WTC11 (cell line): Measurements from ENCODE around the gene CD59. TPM values are rescaled to one million over a fixed set of nuclear protein-coding genes. Genes with fewer than 3 reads are reported as not detected.

ENCODE experiments used
- ATAC-seq: fragments of 200-7000 bp; cut with Tn5 transposase; 2 replicates; pipeline ENCODE4 v1.10.0; 2021; ENCODE audit warnings: mild to moderate bottlenecking, moderate library complexity
- CTCF ChIA-PET: fragments of 300-600 bp; sonication (Branson Sonifier 250); formaldehyde crosslinking; loops from one replicate; lab custom pipeline; 2021; ENCODE audit warnings: antibody characterized with exemption; lab: Charles Lee
- POLR2A ChIA-PET: fragments of 350-600 bp; sonication (Branson Sonifier 250); formaldehyde crosslinking; loops from one replicate; lab custom pipeline; 2021; ENCODE audit warnings: antibody characterized with exemption; lab: Charles Lee
- DNase-seq: peaks from one replicate; pipeline ENCODE4 v3.0.0; 2021; ENCODE audit warnings: low spot score
- H3K27ac Mint-ChIP-seq: 2 replicates; pipeline ENCODE4 v1.8.0; 2021; ENCODE audit warnings: mixed read lengths
- H3K27me3 Mint-ChIP-seq: 2 replicates; pipeline ENCODE4 v1.8.0; 2021; ENCODE audit warnings: low read depth, mild to moderate bottlenecking, moderate library complexity, mixed read lengths
- H3K36me3 Mint-ChIP-seq: 2 replicates; pipeline ENCODE4 v1.8.0; 2021; ENCODE audit warnings: mixed read lengths
- H3K4me1 Mint-ChIP-seq: 2 replicates; pipeline ENCODE4 v1.8.0; 2022; ENCODE audit warnings: mixed read lengths
- H3K4me3 Mint-ChIP-seq: 2 replicates; pipeline ENCODE4 v1.8.0; 2021; ENCODE audit warnings: mild to moderate bottlenecking, moderate library complexity, mixed read lengths
- H3K9me3 Mint-ChIP-seq: 2 replicates; pipeline ENCODE4 v1.8.0; 2021; ENCODE audit warnings: mixed read lengths
- CBFB ChIP-seq: sonication (generic); formaldehyde crosslinking; IDR thresholded peaks from 2 replicates; pipeline ENCODE4 v1.8.1; 2022; ENCODE audit warnings: mild to moderate bottlenecking, low read depth, missing genetic modification reagents
- CREM ChIP-seq: sonication (generic); formaldehyde crosslinking; IDR thresholded peaks from 2 replicates; pipeline ENCODE4 v1.8.1; 2022; ENCODE audit warnings: mild to moderate bottlenecking, missing genetic modification reagents, moderate library complexity
- E2F5 ChIP-seq: sonication (generic); formaldehyde crosslinking; IDR thresholded peaks from 2 replicates; pipeline ENCODE4 v1.8.1; 2022; ENCODE audit warnings: mild to moderate bottlenecking, moderate library complexity, missing genetic modification reagents
- ELF4 ChIP-seq: sonication (generic); formaldehyde crosslinking; IDR thresholded peaks from 2 replicates; pipeline ENCODE4 v1.8.1; 2022; ENCODE audit warnings: low read depth, mild to moderate bottlenecking, moderate library complexity, missing genetic modification reagents
- ERG ChIP-seq: fragments of 250-450 bp; sonication (Bioruptor Pico); IDR thresholded peaks from 2 replicates; pipeline ENCODE4 v1.8.0; 2021; ENCODE audit warnings: mild to moderate bottlenecking
- ETV6 ChIP-seq: sonication (generic); formaldehyde crosslinking; IDR thresholded peaks from 2 replicates; pipeline ENCODE4 v1.8.1; 2022; ENCODE audit warnings: mild to moderate bottlenecking, missing genetic modification reagents
- FOXK1 ChIP-seq: sonication (generic); formaldehyde crosslinking; IDR thresholded peaks from 2 replicates; pipeline ENCODE4 v1.8.0; 2022; ENCODE audit warnings: mild to moderate bottlenecking, moderate library complexity, missing genetic modification reagents
- NFE2L1 ChIP-seq: sonication (generic); formaldehyde crosslinking; IDR thresholded peaks from 2 replicates; pipeline ENCODE4 v1.8.1; 2023; ENCODE audit warnings: missing genetic modification reagents
- NR3C1 ChIP-seq: sonication (generic); formaldehyde crosslinking; conservative IDR thresholded peaks from 2 replicates; pipeline ENCODE4 v1.8.1; 2023; ENCODE audit warnings: low read depth, mild to moderate bottlenecking, missing genetic modification reagents
- RELA ChIP-seq: sonication (generic); formaldehyde crosslinking; IDR thresholded peaks from 2 replicates; pipeline ENCODE4 v1.8.1; 2022; ENCODE audit warnings: missing genetic modification reagents, mild to moderate bottlenecking, borderline replicate concordance
- SMAD3 ChIP-seq: sonication (generic); formaldehyde crosslinking; IDR thresholded peaks from 2 replicates; pipeline ENCODE4 v1.8.0; 2022; ENCODE audit warnings: missing genetic modification reagents, mild to moderate bottlenecking, borderline replicate concordance
- SOX15 ChIP-seq: fragments of 250-450 bp; sonication (Bioruptor Pico); IDR thresholded peaks from 2 replicates; pipeline ENCODE4 v1.9.0; 2021; ENCODE audit warnings: mild to moderate bottlenecking
- TEAD1 ChIP-seq: sonication (generic); formaldehyde crosslinking; IDR thresholded peaks from 2 replicates; pipeline ENCODE4 v1.8.0; 2022; ENCODE audit warnings: mild to moderate bottlenecking, missing genetic modification reagents
- ZNF121 ChIP-seq: sonication (generic); formaldehyde crosslinking; IDR thresholded peaks from 2 replicates; pipeline ENCODE4 v1.8.0; 2023; ENCODE audit warnings: missing genetic modification reagents
- ZNF219 ChIP-seq: sonication (generic); formaldehyde crosslinking; IDR thresholded peaks from 2 replicates; pipeline ENCODE4 v1.8.0; 2023; ENCODE audit warnings: missing genetic modification reagents, mild to moderate bottlenecking, borderline replicate concordance
- total RNA-seq: library from RNA; stranded (reverse); gene quantifications from 3 replicates; pipeline ENCODE4 v1.2.3, GENCODE V29; 2021
- TF ChIP-seq, protein P1 (sequence below): sonication (generic); formaldehyde crosslinking; IDR thresholded peaks from 2 replicates; pipeline ENCODE4 v1.8.0; 2022; ENCODE audit warnings: mild to moderate bottlenecking, missing genetic modification reagents
- TF ChIP-seq, protein P2 (sequence below): sonication (generic); formaldehyde crosslinking; IDR thresholded peaks from 2 replicates; pipeline ENCODE4 v1.8.1; 2023; ENCODE audit warnings: mild to moderate bottlenecking, moderate library complexity, missing genetic modification reagents
- TF ChIP-seq, protein P3 (sequence below): fragments of 200-600 bp; IDR thresholded peaks from 2 replicates; pipeline ENCODE4 v1.8.0; 2022; ENCODE audit warnings: antibody characterized with exemption
- TF ChIP-seq, protein P4 (sequence below): sonication (generic); formaldehyde crosslinking; IDR thresholded peaks from 2 replicates; pipeline ENCODE4 v1.8.1; 2023; ENCODE audit warnings: mild to moderate bottlenecking, missing genetic modification reagents, moderate library complexity
- TF ChIP-seq, protein P5 (sequence below): sonication (generic); formaldehyde crosslinking; IDR thresholded peaks from 2 replicates; pipeline ENCODE4 v1.8.1; 2022; ENCODE audit warnings: missing genetic modification reagents, borderline replicate concordance
- TF ChIP-seq, protein P6 (sequence below): sonication (generic); formaldehyde crosslinking; IDR thresholded peaks from 2 replicates; pipeline ENCODE4 v1.8.0; 2022; ENCODE audit warnings: mild to moderate bottlenecking, missing genetic modification reagents

The CD59 gene
- total RNA-seq, 1 experiment from 2014 or later, result 65.8 TPM

DNA sequence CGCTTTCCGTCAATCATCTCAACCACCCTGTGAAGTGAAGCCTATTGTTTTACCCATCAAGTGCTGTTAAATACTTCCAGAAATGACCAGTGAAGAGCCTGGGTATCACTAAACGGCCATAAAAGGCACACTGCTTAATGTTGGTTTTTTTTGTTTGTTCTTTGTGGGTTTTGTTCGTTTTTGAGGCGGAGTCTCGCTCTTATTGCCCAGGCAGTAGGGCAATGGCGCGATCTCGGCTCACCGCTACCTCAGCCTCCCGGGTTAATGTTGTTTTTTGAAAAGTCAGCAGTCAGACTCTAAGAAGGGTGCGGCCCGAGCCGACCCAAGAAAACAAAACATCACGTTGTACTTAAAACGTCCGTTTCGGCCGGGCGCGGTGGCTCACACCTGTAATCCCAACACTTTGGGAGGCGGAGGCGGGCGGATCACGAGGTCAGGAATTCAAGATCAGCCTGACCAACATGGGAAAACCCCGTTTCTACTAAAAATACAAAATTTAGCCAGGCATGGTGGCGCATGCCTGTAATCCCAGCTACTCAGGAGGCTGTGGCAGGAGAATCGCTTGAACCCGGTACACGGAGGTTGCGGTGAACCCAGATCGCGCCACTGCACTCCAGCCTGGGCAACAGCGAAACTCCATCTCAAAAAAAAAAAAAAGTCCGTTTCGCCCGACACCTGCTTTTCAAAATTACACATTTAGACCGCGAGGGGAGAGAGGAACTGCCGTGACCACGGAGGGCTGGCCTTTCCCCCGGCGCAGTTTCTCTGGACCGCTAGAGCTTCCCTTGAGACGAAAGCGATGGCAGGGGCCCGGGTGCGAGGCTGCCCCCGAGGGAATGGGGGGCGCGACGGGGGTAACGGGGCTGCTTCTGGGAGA, 714 bp downstream of the CD59 start:
- CTCF ChIA-PET, result interaction anchor here (1.0 to 1.7 kb wide), 5 partner anchors 19 to 93 kb away, joined by 5 to 10 read pairs (median 6); partner anchors contain the start of gene C11orf91
- ATAC-seq, result peak; percentile 13
- TF ChIP-seq SOX15 (CRISPR knock-in tag), result no peak
- no peak for TF ChIP-seq CREM (CRISPR knock-in tag)
- TF ChIP-seq TEAD1 (CRISPR knock-in tag), result no peak
- no peak for TF ChIP-seq ZNF121 (CRISPR knock-in tag)
- TF ChIP-seq, protein P1, sequence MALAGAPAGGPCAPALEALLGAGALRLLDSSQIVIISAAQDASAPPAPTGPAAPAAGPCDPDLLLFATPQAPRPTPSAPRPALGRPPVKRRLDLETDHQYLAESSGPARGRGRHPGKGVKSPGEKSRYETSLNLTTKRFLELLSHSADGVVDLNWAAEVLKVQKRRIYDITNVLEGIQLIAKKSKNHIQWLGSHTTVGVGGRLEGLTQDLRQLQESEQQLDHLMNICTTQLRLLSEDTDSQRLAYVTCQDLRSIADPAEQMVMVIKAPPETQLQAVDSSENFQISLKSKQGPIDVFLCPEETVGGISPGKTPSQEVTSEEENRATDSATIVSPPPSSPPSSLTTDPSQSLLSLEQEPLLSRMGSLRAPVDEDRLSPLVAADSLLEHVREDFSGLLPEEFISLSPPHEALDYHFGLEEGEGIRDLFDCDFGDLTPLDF (CRISPR knock-in tag), result no peak
- no peak for TF ChIP-seq SMAD3 (CRISPR knock-in tag)
- TF ChIP-seq, protein P2, sequence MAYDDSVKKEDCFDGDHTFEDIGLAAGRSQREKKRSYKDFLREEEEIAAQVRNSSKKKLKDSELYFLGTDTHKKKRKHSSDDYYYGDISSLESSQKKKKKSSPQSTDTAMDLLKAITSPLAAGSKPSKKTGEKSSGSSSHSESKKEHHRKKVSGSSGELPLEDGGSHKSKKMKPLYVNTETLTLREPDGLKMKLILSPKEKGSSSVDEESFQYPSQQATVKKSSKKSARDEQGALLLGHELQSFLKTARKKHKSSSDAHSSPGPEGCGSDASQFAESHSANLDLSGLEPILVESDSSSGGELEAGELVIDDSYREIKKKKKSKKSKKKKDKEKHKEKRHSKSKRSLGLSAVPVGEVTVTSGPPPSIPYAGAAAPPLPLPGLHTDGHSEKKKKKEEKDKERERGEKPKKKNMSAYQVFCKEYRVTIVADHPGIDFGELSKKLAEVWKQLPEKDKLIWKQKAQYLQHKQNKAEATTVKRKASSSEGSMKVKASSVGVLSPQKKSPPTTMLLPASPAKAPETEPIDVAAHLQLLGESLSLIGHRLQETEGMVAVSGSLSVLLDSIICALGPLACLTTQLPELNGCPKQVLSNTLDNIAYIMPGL (CRISPR knock-in tag), result no peak
- TF ChIP-seq, all 79 proteins: peak for 0
- Mint-ChIP-seq H3K4me1 (peaks cover 26% of the 10 kb centered on the region), H3K4me3 (peak overlapping the region; percentile 78), H3K27ac (no peak overlapping the region), H3K27me3 (peaks cover 12% of the 10 kb centered on the region), H3K9me3 (no peaks in the 10 kb centered on the region), H3K36me3 (no peaks in the 10 kb centered on the region)
- POLR2A ChIA-PET, result interaction anchor here (0.7 to 2.0 kb wide), 6 partner anchors 35 to 909 kb away, joined by 3 to 10 read pairs (median 3); partner anchors contain the start of genes C11orf91 and FBXO3
- DNase-seq, result peak; percentile 31

- no peak for ATAC-seq
- Mint-ChIP-seq H3K27me3 (peaks cover 12% of the 10 kb centered on the region), H3K27ac (no peak overlapping the region)
Observed at GRCh38 chr11:33734441-33735270, 1.6 kb downstream of the CD59 start.

More at GRCh38 chr11:33734441-33735270, 1.6 kb downstream of the CD59 start:
- POLR2A ChIA-PET, result no interaction called here
- no peak for DNase-seq
- no peak for TF ChIP-seq ELF4
- TF ChIP-seq FOXK1, result no peak
- TF ChIP-seq NR3C1, result no peak
- TF ChIP-seq RELA (CRISPR knock-in tag), result no peak
- TF ChIP-seq, protein P3, sequence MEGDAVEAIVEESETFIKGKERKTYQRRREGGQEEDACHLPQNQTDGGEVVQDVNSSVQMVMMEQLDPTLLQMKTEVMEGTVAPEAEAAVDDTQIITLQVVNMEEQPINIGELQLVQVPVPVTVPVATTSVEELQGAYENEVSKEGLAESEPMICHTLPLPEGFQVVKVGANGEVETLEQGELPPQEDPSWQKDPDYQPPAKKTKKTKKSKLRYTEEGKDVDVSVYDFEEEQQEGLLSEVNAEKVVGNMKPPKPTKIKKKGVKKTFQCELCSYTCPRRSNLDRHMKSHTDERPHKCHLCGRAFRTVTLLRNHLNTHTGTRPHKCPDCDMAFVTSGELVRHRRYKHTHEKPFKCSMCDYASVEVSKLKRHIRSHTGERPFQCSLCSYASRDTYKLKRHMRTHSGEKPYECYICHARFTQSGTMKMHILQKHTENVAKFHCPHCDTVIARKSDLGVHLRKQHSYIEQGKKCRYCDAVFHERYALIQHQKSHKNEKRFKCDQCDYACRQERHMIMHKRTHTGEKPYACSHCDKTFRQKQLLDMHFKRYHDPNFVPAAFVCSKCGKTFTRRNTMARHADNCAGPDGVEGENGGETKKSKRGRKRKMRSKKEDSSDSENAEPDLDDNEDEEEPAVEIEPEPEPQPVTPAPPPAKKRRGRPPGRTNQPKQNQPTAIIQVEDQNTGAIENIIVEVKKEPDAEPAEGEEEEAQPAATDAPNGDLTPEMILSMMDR, result no peak
- TF ChIP-seq, protein P4, sequence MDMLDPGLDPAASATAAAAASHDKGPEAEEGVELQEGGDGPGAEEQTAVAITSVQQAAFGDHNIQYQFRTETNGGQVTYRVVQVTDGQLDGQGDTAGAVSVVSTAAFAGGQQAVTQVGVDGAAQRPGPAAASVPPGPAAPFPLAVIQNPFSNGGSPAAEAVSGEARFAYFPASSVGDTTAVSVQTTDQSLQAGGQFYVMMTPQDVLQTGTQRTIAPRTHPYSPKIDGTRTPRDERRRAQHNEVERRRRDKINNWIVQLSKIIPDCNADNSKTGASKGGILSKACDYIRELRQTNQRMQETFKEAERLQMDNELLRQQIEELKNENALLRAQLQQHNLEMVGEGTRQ (CRISPR knock-in tag), result no peak
- no peak for TF ChIP-seq E2F5 (CRISPR knock-in tag)
- no peak for TF ChIP-seq TEAD1 (CRISPR knock-in tag)
- no peak for TF ChIP-seq ZNF219 (CRISPR knock-in tag)
- no peak for TF ChIP-seq ETV6
- TF ChIP-seq, protein P5, sequence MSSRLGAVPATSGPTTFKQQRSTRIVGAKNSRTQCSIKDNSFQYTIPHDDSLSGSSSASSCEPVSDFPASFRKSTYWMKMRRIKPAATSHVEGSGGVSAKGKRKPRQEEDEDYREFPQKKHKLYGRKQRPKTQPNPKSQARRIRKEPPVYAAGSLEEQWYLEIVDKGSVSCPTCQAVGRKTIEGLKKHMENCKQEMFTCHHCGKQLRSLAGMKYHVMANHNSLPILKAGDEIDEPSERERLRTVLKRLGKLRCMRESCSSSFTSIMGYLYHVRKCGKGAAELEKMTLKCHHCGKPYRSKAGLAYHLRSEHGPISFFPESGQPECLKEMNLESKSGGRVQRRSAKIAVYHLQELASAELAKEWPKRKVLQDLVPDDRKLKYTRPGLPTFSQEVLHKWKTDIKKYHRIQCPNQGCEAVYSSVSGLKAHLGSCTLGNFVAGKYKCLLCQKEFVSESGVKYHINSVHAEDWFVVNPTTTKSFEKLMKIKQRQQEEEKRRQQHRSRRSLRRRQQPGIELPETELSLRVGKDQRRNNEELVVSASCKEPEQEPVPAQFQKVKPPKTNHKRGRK, result no peak
- TF ChIP-seq, protein P6, sequence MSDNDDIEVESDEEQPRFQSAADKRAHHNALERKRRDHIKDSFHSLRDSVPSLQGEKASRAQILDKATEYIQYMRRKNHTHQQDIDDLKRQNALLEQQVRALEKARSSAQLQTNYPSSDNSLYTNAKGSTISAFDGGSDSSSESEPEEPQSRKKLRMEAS (CRISPR knock-in tag), result no peak
- no peak for TF ChIP-seq CBFB (CRISPR knock-in tag)
- TF ChIP-seq NFE2L1, result no peak
- no peak for TF ChIP-seq ERG (CRISPR knock-in tag)
- TF ChIP-seq, all 79 proteins: peak for 0
- H3K36me3 Mint-ChIP-seq, result no peaks in the 10 kb centered on the region
- peak overlapping the region; percentile 78 for H3K4me3 Mint-ChIP-seq
- H3K9me3 Mint-ChIP-seq, result no peaks in the 10 kb centered on the region
- peaks cover 26% of the 10 kb centered on the region for H3K4me1 Mint-ChIP-seq
- CTCF ChIA-PET, result no interaction called here
